Muscle of back (tissue), 11 donors: ENCODE data around the gene PPARD. TPM values are rescaled to one million over a fixed set of nuclear protein-coding genes. Genes with fewer than 3 reads are reported as not detected.
"Not testable (repeated sequence)": the region's sequence is repeated elsewhere in the genome, so short reads cannot be mapped to it uniquely, and the experiment has no call there.

Experiments used
- DNase-seq, 3 donors: peaks; one replicate each; pipeline versions ENCODE4 v3.0.0 to v3.0.0-alpha.2; 2013
- polyA plus RNA-seq, 10 donors: library from polyadenylated mRNA; unstranded; fragments of 120-200 nt; gene quantifications; one replicate each; pipeline ENCODE4 v1.2.1, GENCODE V29; 2013; ENCODE audit not compliant: insufficient read length in 10 of 10

PPARD gene
- polyA plus RNA-seq, 10 donors, result 17.9 to 23.5 (median 20.2) TPM

DNA sequence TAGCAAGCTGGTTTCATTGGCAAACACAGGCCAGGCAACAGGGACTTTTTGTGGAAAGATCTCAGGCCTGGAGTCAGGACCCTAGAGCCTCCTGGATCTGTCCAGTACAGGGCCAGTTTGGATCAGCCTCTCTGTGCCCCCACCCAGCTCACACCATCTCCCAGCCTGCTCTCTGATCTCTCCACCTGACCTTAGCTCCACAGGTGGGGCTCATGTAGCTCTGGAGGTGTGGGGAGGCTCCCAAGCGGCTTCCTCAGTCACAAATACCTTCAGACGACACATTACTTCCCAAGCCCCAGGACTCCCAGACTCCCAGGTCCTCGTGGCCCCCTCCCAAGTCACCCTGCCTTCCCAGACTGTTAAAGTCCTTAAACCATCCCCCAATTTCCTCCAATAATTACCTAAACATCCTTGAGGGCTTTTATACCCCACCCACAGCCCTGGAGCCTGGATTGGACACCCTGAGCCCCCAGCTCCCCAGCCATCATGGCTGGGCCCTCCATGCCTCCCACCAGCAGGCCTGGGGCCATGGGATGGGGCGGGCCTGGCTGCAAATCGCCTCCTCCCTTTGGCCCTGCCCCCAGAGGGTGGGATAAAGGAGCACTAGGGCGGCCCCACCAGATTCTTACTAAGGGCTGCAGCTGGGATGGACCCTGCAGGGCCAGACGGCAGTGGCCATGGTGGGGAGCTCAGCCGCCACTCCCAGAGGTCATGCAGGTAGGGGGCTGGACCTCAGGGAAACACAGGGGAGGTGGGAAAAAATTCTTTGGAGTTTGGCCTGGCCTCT, 93.9 kb downstream of the PPARD start:
- no peak for DNase-seq

GRCh38 chr6:35438378-35439065, 96.2 kb downstream of the PPARD start:
- not testable (repeated sequence) for DNase-seq

DNA sequence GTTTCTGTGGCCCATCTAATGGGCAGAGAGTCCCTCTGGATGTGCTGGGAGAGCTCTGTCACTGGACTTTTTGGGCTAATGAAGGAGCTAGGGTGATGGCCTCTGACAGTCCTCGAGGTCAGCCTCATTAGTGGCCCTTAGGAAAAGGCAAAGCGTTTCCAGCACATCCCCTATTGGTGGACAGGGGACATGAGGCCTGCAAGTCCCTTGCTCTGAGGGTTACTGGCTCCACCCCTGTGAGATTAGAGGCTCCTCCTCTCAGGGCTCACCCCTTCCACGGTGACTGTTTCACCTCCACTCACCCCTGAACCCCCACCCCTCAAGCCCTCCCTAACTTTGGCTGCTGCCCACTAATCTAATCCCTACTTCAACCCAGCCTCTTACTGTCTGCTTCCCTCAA, 97.0 kb downstream of the PPARD start:
- DNase-seq, result no peak

GRCh38 chr6:35441205-35441604, 98.8 kb downstream of the PPARD start:
- no peak for DNase-seq

DNA sequence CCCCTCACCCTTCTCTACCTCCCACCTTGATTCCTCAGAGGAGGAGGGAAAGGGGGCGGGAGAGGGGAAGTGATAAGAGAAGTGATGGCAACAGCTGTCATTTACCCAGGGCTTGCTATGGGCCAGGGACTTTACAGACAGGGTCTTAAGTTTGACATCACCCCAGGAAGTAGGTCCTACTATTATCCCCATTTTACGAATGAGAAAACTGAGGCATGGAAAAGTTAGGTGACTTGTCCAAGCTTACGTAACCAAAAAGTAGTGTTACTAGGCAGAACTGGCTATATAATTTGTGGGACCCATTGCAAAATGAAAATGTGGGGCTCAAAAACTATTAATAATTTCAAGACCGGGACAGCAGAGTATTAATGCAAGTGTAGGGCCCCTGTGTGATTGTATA, 99.3 kb downstream of the PPARD start:
- no peak for DNase-seq

DNA sequence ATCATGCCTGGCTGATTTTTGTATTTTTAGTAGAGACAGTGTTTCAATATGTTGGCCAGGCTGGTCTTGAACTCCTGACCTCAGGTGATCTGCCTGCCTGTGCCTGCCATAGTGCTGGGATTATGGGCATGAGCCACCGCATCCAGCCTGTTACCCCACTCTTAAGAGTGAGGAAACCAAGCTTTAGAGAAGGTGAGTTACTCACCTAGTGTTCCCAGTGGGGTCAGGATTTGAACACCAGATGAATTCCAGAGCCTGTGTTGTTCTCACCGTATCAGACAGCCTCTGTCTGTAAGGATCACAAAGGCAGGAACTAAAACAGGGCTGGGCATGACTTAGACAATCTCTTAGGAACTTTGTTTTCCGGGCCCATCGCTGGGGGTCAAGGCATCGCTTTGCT, 100.3 kb downstream of the PPARD start:
- no peak for DNase-seq

DNA sequence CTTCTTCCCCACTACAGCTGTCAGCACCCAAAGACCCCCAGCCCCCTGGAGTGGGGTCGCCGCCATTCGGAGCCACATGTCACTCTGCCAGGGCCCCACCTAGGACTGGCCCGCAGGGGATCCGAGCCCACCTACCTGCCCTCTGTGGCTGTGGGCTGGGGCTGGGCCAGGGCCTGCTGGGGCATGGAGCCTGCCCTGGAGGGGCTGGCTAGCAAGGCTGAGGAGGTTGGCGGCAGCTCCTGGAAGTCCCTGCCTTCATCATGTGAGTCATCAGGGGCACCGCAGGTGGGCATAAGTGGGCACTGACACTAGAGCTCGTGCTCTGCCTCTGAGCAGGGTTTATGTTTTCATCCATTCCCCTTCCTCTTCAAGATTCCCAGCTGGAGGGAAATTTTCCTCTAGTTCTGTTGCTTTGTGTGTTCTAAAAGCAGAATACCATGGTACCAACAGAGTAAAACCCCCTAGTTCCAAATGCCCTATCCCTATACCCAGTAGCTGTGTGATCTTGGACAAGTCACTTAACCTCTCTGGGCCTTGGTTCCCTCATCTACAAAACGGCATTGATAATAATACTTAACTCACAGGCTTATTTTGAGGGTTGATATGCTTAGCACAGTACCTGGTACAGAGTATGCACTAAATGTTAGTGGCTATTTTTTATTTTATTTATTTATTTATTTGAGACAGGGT, 101.1 kb downstream of the PPARD start:
- DNase-seq, result no peak

GRCh38 chr6:35445691-35446090, 103.3 kb downstream of the PPARD start:
- DNase-seq, result no peak

DNA sequence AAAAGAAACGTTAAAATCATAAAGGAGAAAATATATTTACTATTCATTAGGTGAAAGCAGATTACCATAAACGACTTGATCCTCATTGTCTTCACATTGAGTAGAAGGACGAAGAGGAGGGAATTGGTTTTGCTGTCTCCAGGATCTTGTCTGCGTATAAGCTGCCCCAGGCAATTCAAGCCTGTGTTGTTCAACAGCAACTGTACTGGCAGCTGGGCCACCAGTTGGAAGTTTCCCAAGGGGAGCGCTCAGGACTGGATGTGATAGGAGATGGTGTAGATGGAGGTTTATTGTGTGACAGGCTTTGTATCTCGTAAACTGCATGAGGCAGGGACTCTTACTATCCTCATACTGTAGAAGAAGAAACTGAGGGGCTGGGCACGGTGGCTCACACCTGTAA, 105.8 kb downstream of the PPARD start:
- DNase-seq, result no peak

- DNase-seq, result peak; percentile 65 to 81 (median 68)
Observed at GRCh38 chr6:35449287-35449881, 107.0 kb downstream of the PPARD start.

DNA sequence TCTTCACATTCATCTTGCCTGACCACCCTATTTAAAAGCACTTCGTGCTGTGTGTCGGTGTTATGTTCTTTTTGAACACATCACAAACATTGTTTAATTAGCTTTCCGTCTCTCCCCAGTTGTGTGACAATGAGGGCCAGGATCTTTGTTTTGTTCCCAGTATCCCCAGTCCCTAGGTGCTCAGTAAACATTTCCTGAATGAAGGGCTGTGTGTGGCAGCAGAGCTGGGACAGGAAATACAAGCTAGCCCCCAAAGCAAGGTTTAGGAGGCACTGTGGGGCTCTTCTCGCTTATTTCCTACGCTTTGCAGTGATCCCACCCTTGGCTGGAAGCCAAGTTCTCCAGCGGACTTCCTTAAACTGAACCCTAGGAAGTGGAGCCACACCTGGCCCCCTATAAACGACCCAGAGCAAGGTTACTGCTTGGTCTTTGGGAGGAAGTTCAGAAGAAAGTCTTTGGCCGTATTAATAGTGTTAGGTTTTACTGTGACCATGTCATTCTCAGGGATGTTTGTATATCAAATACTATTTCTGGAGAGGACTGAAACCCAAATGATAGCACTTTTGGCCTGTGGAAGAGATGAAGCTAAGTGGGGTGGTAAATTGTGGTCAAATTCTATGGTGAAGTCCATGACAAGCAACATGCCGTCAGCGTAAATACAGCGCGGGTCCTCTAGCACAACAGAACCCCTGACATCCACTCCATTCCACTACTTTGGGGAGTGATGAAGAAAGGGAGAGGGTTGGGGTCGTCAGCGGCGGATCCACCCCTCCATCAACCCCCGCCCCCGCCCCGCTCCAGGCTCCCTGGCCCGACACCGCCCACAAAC, 109.2 kb downstream of the PPARD start:
- no peak for DNase-seq

GRCh38 chr6:35452183-35453090, 110.1 kb downstream of the PPARD start, which contains the start of gene FANCE:
FANCE (plus strand) TSS chr6:35452338; CDS start chr6:35452546, 208 bp downstream.
- peak; percentile 91 to 97 (median 94) for DNase-seq

DNA sequence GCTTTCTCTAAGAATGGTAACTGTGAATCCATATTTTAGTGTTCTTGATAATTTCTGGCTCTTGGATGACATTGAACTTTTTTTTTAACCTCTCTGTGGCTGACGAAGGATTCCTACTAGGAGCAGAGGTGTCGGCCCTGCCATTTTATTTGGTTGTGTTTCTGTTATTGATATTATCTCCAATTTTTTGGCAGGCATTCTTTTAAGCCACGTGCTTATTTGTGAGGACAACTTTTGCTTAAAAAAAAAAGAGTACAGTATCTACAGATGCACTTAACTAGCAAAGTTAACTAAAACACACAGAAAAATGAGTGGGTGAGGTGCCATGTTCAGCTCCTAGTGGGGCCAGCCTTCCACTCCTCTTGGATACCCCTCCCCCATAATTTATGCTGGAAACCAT, 110.9 kb downstream of the PPARD start:
- no peak for DNase-seq

DNA sequence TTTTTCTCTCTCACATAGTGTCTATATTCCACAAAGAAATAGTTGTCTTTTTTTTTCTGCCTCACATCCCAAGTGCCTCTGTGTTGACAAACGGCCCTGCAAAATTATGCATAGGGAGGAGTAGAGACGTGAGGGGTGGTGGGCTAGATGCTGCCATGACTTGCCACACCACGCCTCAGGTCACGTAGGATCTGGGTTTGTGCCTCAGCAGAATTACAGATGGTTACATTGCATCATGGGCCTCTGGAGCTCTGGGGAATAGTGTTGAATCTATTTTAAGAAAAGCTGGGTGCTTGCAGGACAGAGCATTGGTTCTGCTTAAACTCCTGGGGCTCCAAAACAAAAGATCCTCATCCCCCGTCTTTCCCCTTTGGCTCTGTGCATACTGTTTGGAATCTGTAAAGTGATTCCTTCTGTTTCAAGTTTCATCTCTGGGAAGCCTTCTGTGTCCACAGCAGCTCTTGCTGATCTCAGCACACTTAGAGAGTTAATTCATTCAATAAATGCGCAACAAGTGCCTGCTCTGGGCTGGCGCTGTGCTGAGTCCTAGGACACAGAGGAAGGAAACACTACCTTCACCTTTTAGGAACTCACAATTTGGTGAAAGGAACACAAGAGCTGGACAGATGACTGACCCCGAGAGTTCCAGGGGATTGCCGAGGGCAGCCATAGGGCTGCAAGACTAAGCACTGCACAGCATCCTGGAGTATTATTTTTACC, 112.2 kb downstream of the PPARD start:
- no peak for DNase-seq

DNA sequence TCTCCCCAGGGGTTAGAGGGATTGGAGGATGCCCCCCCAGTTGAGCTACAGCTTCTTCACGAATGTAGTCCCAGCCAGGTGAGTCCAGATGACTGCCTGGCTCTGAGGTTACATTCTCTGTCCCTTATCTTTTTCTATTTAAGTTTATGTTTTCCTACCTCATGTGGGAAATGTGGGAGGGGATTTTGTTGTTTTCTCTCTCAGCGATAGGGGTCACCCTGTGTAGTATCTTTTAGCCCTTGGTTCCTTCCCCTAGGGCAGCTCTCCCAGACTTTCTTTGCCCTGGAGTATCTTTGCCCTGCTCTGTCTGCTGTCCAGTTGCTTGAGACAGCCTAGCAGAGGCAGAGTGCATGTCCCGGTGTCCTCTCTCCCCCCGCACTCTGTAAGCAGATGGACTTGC, 115.5 kb downstream of the PPARD start:
- DNase-seq, result no peak

GRCh38 chr6:35461270-35461669, 118.9 kb downstream of the PPARD start:
- no peak for DNase-seq

GRCh38 chr6:35463292-35463691, 120.9 kb downstream of the PPARD start:
- no peak for DNase-seq

- DNase-seq, result no peak
Observed at GRCh38 chr6:35465646-35466045, 123.3 kb downstream of the PPARD start.

GRCh38 chr6:35468181-35468979, 126.0 kb downstream of the PPARD start, which contains the start of gene RPL10A:
RPL10A (plus strand) TSS chr6:35468401; CDS start chr6:35468435, 34 bp downstream.
- peak; percentile 97 to 99 (median 99) for DNase-seq
